VCaP (cell line): Measurements from ENCODE around the gene PNPLA5.
A peak's percentile ranks its signal among the peaks of the same experiment; 100 is the strongest.

ENCODE experiments used
- H3K27ac ChIP-seq: fragments of 450-650 bp; 2 replicates; pipeline ENCODE4 v1.5.1; 2017
- CTCF ChIP-seq: fragments of 450-650 bp; conservative IDR thresholded peaks from 2 replicates; pipeline ENCODE4 v1.5.1; 2017; ENCODE audit warnings: mild to moderate bottlenecking, moderate library complexity

Gene PNPLA5

GRCh38 chr22:43851979-43852307 is 39.9 kb downstream of the PNPLA5 start:
- no peak for TF ChIP-seq CTCF

GRCh38 chr22:43851058-43851978 is 40.5 kb downstream of the PNPLA5 start:
- no peak overlapping the region for H3K27ac ChIP-seq
- TF ChIP-seq CTCF: no peak

More at GRCh38 chr22:43851979-43852307, 39.9 kb downstream of the PNPLA5 start:
- H3K27ac ChIP-seq: no peak overlapping the region

- no peak for TF ChIP-seq CTCF
- no peak overlapping the region for H3K27ac ChIP-seq
These were observed 41.3 kb downstream of the PNPLA5 start for GRCh38 chr22:43850529-43850928.

- no peak for TF ChIP-seq CTCF
- no peak overlapping the region for H3K27ac ChIP-seq
These were observed 42.1 kb downstream of the PNPLA5 start for GRCh38 chr22:43849731-43850130.

GRCh38 chr22:43848366-43849171 is 43.2 kb downstream of the PNPLA5 start:
- TF ChIP-seq CTCF: peak; percentile 75
- H3K27ac ChIP-seq: no peak overlapping the region

GRCh38 chr22:43847376-43848289 is 44.2 kb downstream of the PNPLA5 start:
- TF ChIP-seq CTCF: no peak
- H3K27ac ChIP-seq: no peak overlapping the region

GRCh38 chr22:43846966-43847365 is 44.8 kb downstream of the PNPLA5 start:
- no peak for TF ChIP-seq CTCF

More at GRCh38 chr22:43846966-43847365, 44.8 kb downstream of the PNPLA5 start:
- H3K27ac ChIP-seq: no peak overlapping the region
